SK-N-SH (cell line): ENCODE results near the gene EDRF1. TPM values are rescaled to one million over a fixed set of nuclear protein-coding genes. Genes with fewer than 3 reads are reported as not detected.
A peak's percentile ranks its signal among the peaks of the same experiment; 100 is the strongest.

ENCODE experiments used
- CTCF ChIA-PET: fragments of 300-600, 350-600 bp; formaldehyde crosslinking; extraction: SDS; loops from one replicate; lab custom pipeline; 2021; lab: Yijun Ruan, JAX
- POLR2A ChIA-PET: fragments of 350-600 bp; sonication (Branson Sonifier 250); formaldehyde crosslinking; extraction: SDS; loops from one replicate; lab custom pipeline; 2020; ENCODE audit warnings: antibody characterized with exemption, inconsistent platforms; lab: Yijun Ruan, JAX
- DNase-seq: peaks from one replicate; pipeline ENCODE4 v3.0.0; 2012
- H2AFZ ChIP-seq: fragments of 200-600 bp; sonication (generic); 2 replicates; pipeline ENCODE4 v1.8.1; 2016; ENCODE audit warnings: antibody characterized with exemption, mild to moderate bottlenecking, low read depth
- H3F3A ChIP-seq: fragments of 200-600 bp; sonication (generic); replicated peaks from 2 replicates; pipeline ENCODE3; 2016; ENCODE audit warnings: antibody characterized with exemption, mild to moderate bottlenecking; ENCODE audit not compliant: insufficient read depth
- H3K27ac ChIP-seq, 2 experiments: fragments of 200-500 bp in 1 of 2; fragments of 200-600 bp in 1 of 2; sonication (Bioruptor generic) in 1 of 2; sonication (generic), shearing (Covaris generic) in 1 of 2; 2 replicates each; pipeline versions ENCODE4 v1.5.1 to v1.6.1; 2014 to 2016; ENCODE audit warnings: low read depth in 2 of 2, inconsistent platforms in 1 of 2, low read length in 1 of 2, mild to moderate bottlenecking in 1 of 2, mixed read lengths in 1 of 2
- H3K27me3 ChIP-seq: fragments of 200-600 bp; sonication (generic), shearing (Covaris generic); 2 replicates; pipeline ENCODE4 v1.6.1; 2016; ENCODE audit warnings: mixed run types; ENCODE audit not compliant: insufficient read depth
- H3K36me3 ChIP-seq, 2 experiments: fragments of 200-500 bp in 1 of 2; fragments of 200-600 bp in 1 of 2; sonication (Bioruptor generic) in 1 of 2; sonication (generic) in 1 of 2; replicated peaks in 1 of 2; 2 replicates each; pipeline versions ENCODE3 to v1.5.1; 2014 to 2016; ENCODE audit warnings: low read length in 1 of 2, mild to moderate bottlenecking in 1 of 2; ENCODE audit not compliant: insufficient read depth in 2 of 2, control insufficient read depth in 1 of 2
- H3K4me1 ChIP-seq, 2 experiments: fragments of 200-500 bp in 1 of 2; fragments of 200-600 bp in 1 of 2; sonication (Bioruptor generic) in 1 of 2; sonication (generic), shearing (Covaris generic) in 1 of 2; 2 replicates each; pipeline versions ENCODE4 v1.5.1 to v1.6.1; 2014 to 2016; ENCODE audit warnings: low read depth in 1 of 2, low read length in 1 of 2, mixed run types in 1 of 2; ENCODE audit not compliant: insufficient read depth in 2 of 2, control insufficient read depth in 1 of 2
- H3K4me2 ChIP-seq: fragments of 200-600 bp; sonication (generic), shearing (Covaris generic); 2 replicates; pipeline ENCODE4 v1.6.1; 2017; ENCODE audit warnings: mixed run types
- H3K4me3 ChIP-seq, 2 experiments: fragments of 200-500 bp in 1 of 2; fragments of 200-600 bp in 1 of 2; sonication (Bioruptor generic) in 1 of 2; sonication (generic), shearing (Covaris generic) in 1 of 2; 2 replicates each; pipeline versions ENCODE4 v1.5.1 to v1.8.1; 2014 to 2016; ENCODE audit warnings: low read depth in 2 of 2, inconsistent platforms in 1 of 2, low read length in 1 of 2, mild to moderate bottlenecking in 1 of 2, mixed read lengths in 1 of 2, moderate library complexity in 1 of 2
- H3K79me2 ChIP-seq: fragments of 200-600 bp; sonication (generic); 2 replicates; pipeline ENCODE4 v1.8.1; 2017; ENCODE audit warnings: mild to moderate bottlenecking; ENCODE audit not compliant: insufficient read depth
- H3K9ac ChIP-seq: fragments of 200-600 bp; sonication (generic); 2 replicates; pipeline ENCODE4 v1.6.1; 2017; ENCODE audit warnings: mixed run types
- H3K9me2 ChIP-seq: fragments of 200-600 bp; sonication (generic); 2 replicates; pipeline ENCODE4 v1.6.1; 2017; ENCODE audit warnings: mixed run types
- H3K9me3 ChIP-seq: fragments of 200-600 bp; sonication (generic); 2 replicates; pipeline ENCODE4 v1.6.1; 2017; ENCODE audit warnings: mixed run types, mild to moderate bottlenecking, moderate library complexity
- H4K20me1 ChIP-seq: fragments of 200-600 bp; sonication (generic); 2 replicates; pipeline ENCODE4 v1.6.1; 2017; ENCODE audit warnings: mild to moderate bottlenecking, mixed run types; ENCODE audit not compliant: insufficient read depth
- MXI1 ChIP-seq: IDR thresholded peaks from 2 replicates; pipeline ENCODE4 v1.6.1; 2012; ENCODE audit warnings: mild to moderate bottlenecking, low read depth, low read length, improper control_type of control experiment
- NFIC ChIP-seq: IDR thresholded peaks from 2 replicates; pipeline ENCODE4 v1.4.0; 2012; ENCODE audit warnings: borderline replicate concordance
- SIN3A ChIP-seq: IDR thresholded peaks from 2 replicates; pipeline ENCODE4 v1.6.1; 2012; ENCODE audit warnings: low read depth, mild to moderate bottlenecking, low read length, moderate library complexity, borderline replicate concordance
- WGBS: methylation state at CpG from one replicate; pipeline ENCODE4 v1.1.6; 2017; ENCODE audit warnings: low lambda C conversion rate; 5-methylcytosine and 5-hydroxymethylcytosine counted together
- polyA plus RNA-seq, 3 experiments: library from polyadenylated mRNA; depleted of rRNA; stranded (reverse); fragments of >200 nt; gene quantifications; 2 replicates each; pipeline ENCODE4 v1.2.3, GENCODE V29; 2012

EDRF1 gene
- polyA plus RNA-seq, 1 of the 3 experiments (the other 2 are of a cell fraction): 19.2 TPM

DNA sequence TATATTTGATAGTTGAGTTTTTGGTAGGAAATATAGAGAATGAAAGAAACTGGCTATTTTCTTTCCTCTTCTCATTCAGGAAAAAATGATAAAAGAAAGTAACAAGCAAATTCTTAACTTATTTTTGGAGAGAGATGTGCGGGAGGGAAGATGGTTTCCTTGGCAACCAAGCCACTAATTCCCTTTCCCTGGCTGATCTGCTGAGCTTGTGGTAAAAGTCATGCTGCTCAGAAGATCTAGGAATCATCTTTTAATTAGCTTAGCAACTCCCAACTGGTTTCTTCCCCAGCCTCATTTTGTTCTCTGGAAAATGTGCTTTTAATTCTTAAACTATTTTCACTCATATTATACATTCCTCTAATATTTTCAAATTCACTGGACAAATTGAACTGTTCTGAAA is 91.7 kb downstream of the EDRF1 start:
- POLR2A ChIA-PET: no interaction called here
- H3K36me3 ChIP-seq: peaks cover 29 to 81% of the 10 kb centered on the region in 2 experiments
- H3K9me3 ChIP-seq: no peaks in the 10 kb centered on the region
- no peaks in the 10 kb centered on the region for H4K20me1 ChIP-seq
- TF ChIP-seq SIN3A: no peak
- no peak overlapping the region for H3K4me2 ChIP-seq
- CTCF ChIA-PET: no interaction called here
- H3K27me3 ChIP-seq: no peaks in the 10 kb centered on the region
- no peaks in the 10 kb centered on the region for H3K9me2 ChIP-seq
- peak overlapping the region in 1 of 2 experiments; percentile 16; a peak in 2 of 4 replicates for H3K27ac ChIP-seq
- 78% methylated on average over 1 of the region's 1 CpG for WGBS
- H3K9ac ChIP-seq: no peak overlapping the region
- H3K4me1 ChIP-seq: no peaks in the 10 kb centered on the region; a peak in 1 of 4 replicates
- no peak overlapping the region for H2AFZ ChIP-seq
- H3K4me3 ChIP-seq: no peak overlapping the region
- no peak for DNase-seq
- H3F3A ChIP-seq: no peaks in the 10 kb centered on the region
- no peaks in the 10 kb centered on the region for H3K79me2 ChIP-seq

DNA sequence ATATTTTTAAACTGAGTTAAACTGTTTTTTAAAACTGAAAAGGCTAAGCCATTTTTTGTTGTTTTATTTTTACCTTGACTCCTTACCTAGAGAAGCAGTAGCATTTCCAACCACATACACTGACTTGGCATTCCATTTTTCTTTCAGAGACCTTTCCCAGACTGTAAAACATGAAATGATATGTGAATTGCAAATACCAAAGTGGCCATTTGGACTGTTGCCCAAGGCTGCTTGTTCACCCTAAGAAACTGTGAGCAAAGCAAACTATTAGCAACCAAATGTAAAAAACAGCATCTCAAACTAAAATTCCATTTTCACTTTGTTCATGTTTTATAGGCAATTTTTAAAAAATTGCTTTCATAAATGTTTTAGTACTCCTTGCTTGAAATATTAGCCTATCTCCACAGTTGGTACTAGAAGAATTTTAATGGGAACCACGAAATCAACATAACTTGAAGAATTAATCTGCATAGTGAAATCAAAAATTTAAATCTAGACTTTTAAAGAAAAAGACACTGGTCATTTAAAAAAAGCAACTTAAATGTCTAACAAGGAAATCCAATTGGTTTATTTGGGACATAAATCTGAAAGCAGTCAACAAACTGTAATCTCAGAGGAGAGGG is 92.7 kb downstream of the EDRF1 start:
- Histone ChIP-seq H3F3A (no peaks in the 10 kb centered on the region), H3K4me2 (no peak overlapping the region), H3K27ac (peak overlapping the region; percentile 28 to 32; a peak in 2 of 4 replicates), H3K79me2 (no peaks in the 10 kb centered on the region), H3K9me3 (no peaks in the 10 kb centered on the region), H3K36me3 (peaks cover 29 to 73% of the 10 kb centered on the region in 2 experiments), H3K4me3 (no peak overlapping the region)
- WGBS: 88% methylated on average over 1 of the region's 1 CpG
- TF ChIP-seq NFIC (peak; percentile 21; the same call in 1 of the 2 replicates), MXI1 (no peak)
- TF ChIP-seq, all 33 proteins: peak for 1
- Histone ChIP-seq H2AFZ (no peak overlapping the region), H3K9me2 (no peaks in the 10 kb centered on the region), H3K4me1 (no peaks in the 10 kb centered on the region; a peak in 1 of 4 replicates), H3K27me3 (no peaks in the 10 kb centered on the region), H4K20me1 (no peaks in the 10 kb centered on the region), H3K9ac (no peak overlapping the region)
- CTCF ChIA-PET: no interaction called here
- DNase-seq: no peak
- POLR2A ChIA-PET: no interaction called here

Other genes starting within 250 kb of the EDRF1 start
- gene TEX36, start 36.5 kb upstream of the EDRF1 start, polyA plus RNA-seq (2012; rRNA removed): not detected in 2 replicates
- 0.02 TPM in 1 of 2 replicates, not detected in the other for gene MMP21, start 56.1 kb downstream of the EDRF1 start, polyA plus RNA-seq (2012; rRNA removed)
- 49.2 and 51.2 TPM in 2 replicates for gene UROS, start 103.5 kb downstream of the EDRF1 start, polyA plus RNA-seq (2012; rRNA removed)
- gene BCCIP, start 103.8 kb downstream of the EDRF1 start, polyA plus RNA-seq (2012; rRNA removed): 28.0 and 34.2 TPM in 2 replicates
- gene DHX32, start 161.6 kb downstream of the EDRF1 start, polyA plus RNA-seq (2012; rRNA removed): 16.8 and 21.8 TPM in 2 replicates
- gene FANK1, start 176.9 kb downstream of the EDRF1 start, polyA plus RNA-seq (2012; rRNA removed): 12.3 and 13.6 TPM in 2 replicates